ENCODE results near the gene DELE1.

GRCh38 chr5:141966963-141967333 lies 43.3 kb downstream of the DELE1 start:
- TF ChIP-seq, protein P1, sequence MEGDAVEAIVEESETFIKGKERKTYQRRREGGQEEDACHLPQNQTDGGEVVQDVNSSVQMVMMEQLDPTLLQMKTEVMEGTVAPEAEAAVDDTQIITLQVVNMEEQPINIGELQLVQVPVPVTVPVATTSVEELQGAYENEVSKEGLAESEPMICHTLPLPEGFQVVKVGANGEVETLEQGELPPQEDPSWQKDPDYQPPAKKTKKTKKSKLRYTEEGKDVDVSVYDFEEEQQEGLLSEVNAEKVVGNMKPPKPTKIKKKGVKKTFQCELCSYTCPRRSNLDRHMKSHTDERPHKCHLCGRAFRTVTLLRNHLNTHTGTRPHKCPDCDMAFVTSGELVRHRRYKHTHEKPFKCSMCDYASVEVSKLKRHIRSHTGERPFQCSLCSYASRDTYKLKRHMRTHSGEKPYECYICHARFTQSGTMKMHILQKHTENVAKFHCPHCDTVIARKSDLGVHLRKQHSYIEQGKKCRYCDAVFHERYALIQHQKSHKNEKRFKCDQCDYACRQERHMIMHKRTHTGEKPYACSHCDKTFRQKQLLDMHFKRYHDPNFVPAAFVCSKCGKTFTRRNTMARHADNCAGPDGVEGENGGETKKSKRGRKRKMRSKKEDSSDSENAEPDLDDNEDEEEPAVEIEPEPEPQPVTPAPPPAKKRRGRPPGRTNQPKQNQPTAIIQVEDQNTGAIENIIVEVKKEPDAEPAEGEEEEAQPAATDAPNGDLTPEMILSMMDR (conservative IDR thresholded peaks at IDR 0.05), result no peak
- TF ChIP-seq ZFX (IDR thresholded peaks at IDR 0.05), result no peak
